GM12878 (cell line): ENCODE measurements around the gene GNPNAT1. TPM values are rescaled to one million over a fixed set of nuclear protein-coding genes. Genes with fewer than 3 reads are reported as not detected.

ENCODE experiments used
- ATAC-seq: fragments of 200-7000 bp; cut with Tn5 transposase; 3 replicates; pipeline ENCODE4 v1.9.1; 2020; ENCODE audit warnings: mild to moderate bottlenecking, moderate library complexity
- BruUV-seq: library from RNA; stranded (reverse); fragments of 400-500 nt; replicated peaks from 2 replicates; lab custom pipeline; 2021; lab: Mats Ljungman, UMichigan
- CTCF ChIA-PET: fragments of 300-600 bp; sonication (Branson Sonifier 250); formaldehyde crosslinking; extraction: SDS; loops from one replicate; lab custom pipeline; 2021; ENCODE audit warnings: inconsistent platforms; lab: Yijun Ruan, JAX
- POLR2A ChIA-PET: fragments of 350-600 bp; formaldehyde crosslinking; extraction: SDS; loops from one replicate; lab custom pipeline; 2021; ENCODE audit warnings: inconsistent platforms; lab: Charles Lee
- RAD21 ChIA-PET: fragments of 300-600 bp; sonication (Branson Sonifier 250); formaldehyde crosslinking; loops from one replicate; lab custom pipeline; 2023; ENCODE audit warnings: antibody characterized with exemption; ENCODE audit not compliant: unreplicated experiment; lab: Charles Lee
- SMC1A ChIA-PET: fragments of 300-600 bp; sonication (Branson Sonifier 250); formaldehyde crosslinking; loops from one replicate; lab custom pipeline; 2023; ENCODE audit not compliant: unreplicated experiment, uncharacterized antibody; lab: Charles Lee
- DNase-seq: peaks from one replicate; pipeline ENCODE4 v3.0.0-alpha.2; 2011; ENCODE audit warnings: low read depth, low spot score
- FAIRE-seq: peaks from 3 replicates; lab custom pipeline; 2011; peaks lifted over from hg19 to GRCh38; lab: Jason Lieb, UNC
- H2AFZ ChIP-seq: 2 replicates; pipeline ENCODE4 v1.6.0; 2011; ENCODE audit warnings: low read depth, low read length, control low read depth; ENCODE audit not compliant: control insufficient read depth
- H3K27ac ChIP-seq: 2 replicates; pipeline ENCODE4 v1.5.1; 2011; ENCODE audit warnings: control low read depth; ENCODE audit not compliant: control insufficient read depth, insufficient read depth
- H3K27me3 ChIP-seq, 2 experiments: replicated peaks in 1 of 2; 2 replicates each; pipeline versions ENCODE4 v1.6.0 to v1.6.1; 2011; ENCODE audit warnings: low read length in 1 of 2; ENCODE audit not compliant: control insufficient read depth in 2 of 2, insufficient read depth in 2 of 2
- H3K36me3 ChIP-seq, 2 experiments: 2 replicates each; pipeline ENCODE4 v1.5.1; 2011; ENCODE audit warnings: low read length in 1 of 2; ENCODE audit not compliant: control insufficient read depth in 2 of 2, insufficient read depth in 2 of 2
- H3K4me1 ChIP-seq: 2 replicates; pipeline ENCODE4 v1.6.1; 2011; ENCODE audit warnings: mild to moderate bottlenecking, low read length, moderate library complexity, mixed read lengths; ENCODE audit not compliant: control insufficient read depth, insufficient read depth
- H3K4me2 ChIP-seq: 2 replicates; pipeline ENCODE4 v1.6.0; 2011; ENCODE audit warnings: control low read depth; ENCODE audit not compliant: control insufficient read depth, insufficient read depth
- H3K4me3 ChIP-seq: fragments of 200-600 bp; sonication (generic); 2 replicates; pipeline ENCODE4 v1.5.1; 2016
- H3K79me2 ChIP-seq: 2 replicates; pipeline ENCODE4 v1.6.0; 2011; ENCODE audit warnings: low read length; ENCODE audit not compliant: control insufficient read depth, insufficient read depth
- H3K9ac ChIP-seq: 2 replicates; pipeline ENCODE4 v1.8.0; 2011; ENCODE audit warnings: low read length, control low read depth, mixed read lengths; ENCODE audit not compliant: control insufficient read depth, insufficient read depth
- H3K9me3 ChIP-seq: replicated peaks from 3 replicates; pipeline ENCODE4 v1.5.1; 2011; ENCODE audit warnings: mild to moderate bottlenecking, low read length; ENCODE audit not compliant: control insufficient read depth, insufficient read depth
- H4K20me1 ChIP-seq: 2 replicates; pipeline ENCODE4 v1.6.0; 2011; ENCODE audit not compliant: control insufficient read depth, insufficient read depth
- ATF7 ChIP-seq: fragments of 450-650 bp; IDR thresholded peaks from 2 replicates; pipeline ENCODE4 v1.6.1; 2016; ENCODE audit warnings: low read depth, mild to moderate bottlenecking
- BMI1 ChIP-seq: fragments of 450-650 bp; IDR thresholded peaks from 2 replicates; pipeline ENCODE4 v1.6.1; 2016; ENCODE audit warnings: mild to moderate bottlenecking, moderate library complexity, borderline replicate concordance
- PKNOX1 ChIP-seq: fragments of 450-650 bp; IDR thresholded peaks from 2 replicates; pipeline ENCODE4 v1.6.1; 2016; ENCODE audit warnings: mild to moderate bottlenecking
- POLR2A ChIP-seq: IDR thresholded peaks from 2 replicates; pipeline ENCODE4 v1.6.1; 2011; ENCODE audit warnings: low read depth, mild to moderate bottlenecking, low read length
- whole genome bisulfite sequencing: methylation state at CpG from one replicate; pipeline ENCODE4 v1.1.6; 2016; ENCODE audit warnings: low lambda C conversion rate; ENCODE audit not compliant: insufficient replicate concordance, insufficient coverage; ENCODE audit errors: missing lambda C conversion rate; 5-methylcytosine and 5-hydroxymethylcytosine counted together
- in situ Hi-C: fragments of 300-500 bp; cut with MboI; formaldehyde crosslinking; loops from 9 replicates; pipeline ENCODE4 v1.14.3; 2018; ENCODE audit warnings: mixed read lengths
- intact Hi-C: fragments of 100-400 bp; cut with micrococcal nuclease; formaldehyde crosslinking; loops from one replicate; pipeline ENCODE4 v1.14.2; 2022; ENCODE audit not compliant: unreplicated experiment
- polyA plus RNA-seq, 11 experiments: library from polyadenylated mRNA; depleted of rRNA in 4 of 11; unstranded in 6 of 11; stranded (reverse) in 5 of 11; fragments of >200 nt; fragmentation: Nextera tagmentation in 4 of 11; fragmentation: Illumina TruSeq in 1 of 11; extraction: Ambion mirVana in 4 of 11; extraction: Trizol in 1 of 11; gene quantifications; 1 replicate in 1 of 11; 2 replicates in 10 of 11; pipeline versions ENCODE4 v1.2.1 to v1.2.3, GENCODE V29; 2011 to 2016; ENCODE audit warnings: inconsistent platforms in 2 of 11, missing spikeins in 2 of 11, low read depth in 1 of 11
- total RNA-seq, 4 experiments: library from RNA; depleted of rRNA in 3 of 4; stranded (reverse); fragments of >200 nt in 3 of 4; fragmentation: Illumina TruSeq in 1 of 4; extraction: Trizol in 1 of 4; gene quantifications; 2 replicates each; pipeline versions ENCODE4 v1.2.1 to v1.2.3, GENCODE V29; 2013 to 2021
- TF ChIP-seq, protein P1 (sequence below): IDR thresholded peaks from 2 replicates; pipeline ENCODE4 v1.6.1; 2011; ENCODE audit warnings: low read depth, low read length, improper control_type of control experiment, borderline replicate concordance

GNPNAT1 gene
- total and polyA plus RNA-seq, 10 of the 15 experiments (the other 5 are each of a cell fraction or from before 2014, with no cell fraction given) = 18.9 to 52.6 (median 28.2) TPM

- intact Hi-C loops = loop anchor here (5.0 kb wide), 1 partner anchor 238 kb away; the partner anchor contains the start of genes GPR137C and TXNDC16
- Histone ChIP-seq H3K9ac (peak overlapping the region; percentile 69), H3K4me3 (peak overlapping the region; percentile 78), H3K9me3 (no peaks in the 10 kb centered on the region), H3K79me2 (peaks cover 31% of the 10 kb centered on the region), H3K27ac (0 out of 2 replicates have a peak overlapping the region, but pooled peaks have one; percentile 61), H3K4me2 (peak overlapping the region; percentile 82), H3K4me1 (no peaks in the 10 kb centered on the region), H2AFZ (0 out of 2 replicates have a peak overlapping the region, but pooled peaks have one; percentile 18), H3K36me3 (no peaks in the 10 kb centered on the region), H3K27me3 (no peaks in the 10 kb centered on the region), H4K20me1 (no peaks in the 10 kb centered on the region)
- no TSS peak for BruUV-seq
- SMC1A ChIA-PET = interaction anchor here (0.5 to 1.7 kb wide), 7 partner anchors 23 to 171 kb away, joined by 3 to 6 read pairs (median 3); no protein-coding TSS in a partner anchor
- CTCF ChIA-PET = interaction anchor here (0.6 to 1.2 kb wide), 4 partner anchors 20 to 171 kb away, joined by 3 to 4 read pairs (median 4); partner anchors contain the start of gene STYX
- DNase-seq (no peak), FAIRE-seq (no peak), ATAC-seq (no peak)
- in situ Hi-C loops = no loop called here
- POLR2A ChIA-PET = no interaction called here
- WGBS = 73% methylated on average over 18 of the region's 18 CpGs
- RAD21 ChIA-PET = interaction anchor here (1.0 to 1.2 kb wide), 3 partner anchors 48 to 159 kb away, joined by 3 to 4 read pairs (median 4); no protein-coding TSS in a partner anchor
- TF ChIP-seq BMI1 (no peak), ATF7 (no peak), POLR2A (no peak), PKNOX1 (no peak)
- TF ChIP-seq, protein P1, sequence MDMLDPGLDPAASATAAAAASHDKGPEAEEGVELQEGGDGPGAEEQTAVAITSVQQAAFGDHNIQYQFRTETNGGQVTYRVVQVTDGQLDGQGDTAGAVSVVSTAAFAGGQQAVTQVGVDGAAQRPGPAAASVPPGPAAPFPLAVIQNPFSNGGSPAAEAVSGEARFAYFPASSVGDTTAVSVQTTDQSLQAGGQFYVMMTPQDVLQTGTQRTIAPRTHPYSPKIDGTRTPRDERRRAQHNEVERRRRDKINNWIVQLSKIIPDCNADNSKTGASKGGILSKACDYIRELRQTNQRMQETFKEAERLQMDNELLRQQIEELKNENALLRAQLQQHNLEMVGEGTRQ = no peak
Observed at GRCh38 chr14:52790011-52790755, 1.2 kb downstream of the GNPNAT1 start.
